ENCODE data around the gene NCK1.

NCK1 gene

GRCh38 chr3:136909187-136909586 is 47.2 kb downstream of the NCK1 start:
- peak overlapping the region; percentile 50 for H3K4me2 ChIP-seq (ENCODE audit: low read length)
- peaks cover 45% of the 10 kb centered on the region for H4K20me1 ChIP-seq (ENCODE audit: insufficient read depth, low read length)
- peaks cover 7% of the 10 kb centered on the region; the same call in 1 of the 2 replicates for H3K9me3 ChIP-seq (ENCODE audit: insufficient read depth, low read length)

GRCh38 chr3:136910697-136911096 is 48.7 kb downstream of the NCK1 start:
- Histone ChIP-seq H4K20me1 (ENCODE audit: insufficient read depth, low read length) (peaks cover 53% of the 10 kb centered on the region), H3K9me3 (ENCODE audit: insufficient read depth, low read length) (no peaks in the 10 kb centered on the region), H3K4me1 (ENCODE audit: low read length) (peaks cover 11% of the 10 kb centered on the region), H3K4me2 (ENCODE audit: low read length) (no peak overlapping the region), H3K27ac (ENCODE audit: low read length) (no peak overlapping the region), H3K36me3 (replicated peaks; ENCODE audit: low read depth, low read length) (no peaks in the 10 kb centered on the region), H3K79me2 (ENCODE audit: low read length) (peaks cover 95% of the 10 kb centered on the region), H3K27me3 (ENCODE audit: low read depth, low read length) (no peaks in the 10 kb centered on the region), H3K4me3 (ENCODE audit: low read length) (no peak overlapping the region), H3K9ac (ENCODE audit: low read length) (no peak overlapping the region), H2AFZ (ENCODE audit: low read depth, low read length) (no peak overlapping the region)
- TF ChIP-seq CTCF (IDR thresholded peaks at IDR 0.05; ENCODE audit: low read depth, low read length), result no peak
- no peak for TF ChIP-seq EZH2phosphoT487 (IDR thresholded peaks at IDR 0.05; ENCODE audit: low read depth)

More at GRCh38 chr3:136909187-136909586, 47.2 kb downstream of the NCK1 start:
- peaks cover 7% of the 10 kb centered on the region for H3K36me3 ChIP-seq (replicated peaks; ENCODE audit: low read depth, low read length)
- no peak overlapping the region for H3K9ac ChIP-seq (ENCODE audit: low read length)
- H2AFZ ChIP-seq (ENCODE audit: low read depth, low read length), result no peak overlapping the region
- no peak overlapping the region for H3K27ac ChIP-seq (ENCODE audit: low read length)
- H3K79me2 ChIP-seq (ENCODE audit: low read length), result peaks cover 95% of the 10 kb centered on the region
- H3K4me3 ChIP-seq (ENCODE audit: low read length), result 0 out of 2 replicates have a peak overlapping the region, but pooled peaks have one; percentile 15
- no peaks in the 10 kb centered on the region for H3K27me3 ChIP-seq (ENCODE audit: low read depth, low read length)
- TF ChIP-seq CTCF (IDR thresholded peaks at IDR 0.05; ENCODE audit: low read depth, low read length) (no peak), EZH2phosphoT487 (IDR thresholded peaks at IDR 0.05; ENCODE audit: low read depth) (no peak)
- H3K4me1 ChIP-seq (ENCODE audit: low read length), result peaks cover 11% of the 10 kb centered on the region

- H2AFZ ChIP-seq (ENCODE audit: low read depth, low read length), result no peak overlapping the region
- H3K4me2 ChIP-seq (ENCODE audit: low read length), result no peak overlapping the region
- no peak overlapping the region for H3K4me3 ChIP-seq (ENCODE audit: low read length)
- H3K27me3 ChIP-seq (ENCODE audit: low read depth, low read length), result no peaks in the 10 kb centered on the region
- TF ChIP-seq CTCF (IDR thresholded peaks at IDR 0.05; ENCODE audit: low read depth, low read length) (no peak), EZH2phosphoT487 (IDR thresholded peaks at IDR 0.05; ENCODE audit: low read depth) (no peak)
- peaks cover 11% of the 10 kb centered on the region for H3K4me1 ChIP-seq (ENCODE audit: low read length)
- peaks cover 37% of the 10 kb centered on the region for H4K20me1 ChIP-seq (ENCODE audit: insufficient read depth, low read length)
- peaks cover 87% of the 10 kb centered on the region for H3K79me2 ChIP-seq (ENCODE audit: low read length)
- no peaks in the 10 kb centered on the region for H3K9me3 ChIP-seq (ENCODE audit: insufficient read depth, low read length)
- no peak overlapping the region for H3K27ac ChIP-seq (ENCODE audit: low read length)
- no peak overlapping the region for H3K9ac ChIP-seq (ENCODE audit: low read length)
- H3K36me3 ChIP-seq (replicated peaks; ENCODE audit: low read depth, low read length), result no peaks in the 10 kb centered on the region
Measured at GRCh38 chr3:136913168-136913567, 51.2 kb downstream of the NCK1 start.

- Histone ChIP-seq H4K20me1 (ENCODE audit: insufficient read depth, low read length) (peaks cover 23% of the 10 kb centered on the region), H3K4me3 (ENCODE audit: low read length) (no peak overlapping the region), H3K4me2 (ENCODE audit: low read length) (no peak overlapping the region), H3K36me3 (replicated peaks; ENCODE audit: low read depth, low read length) (no peaks in the 10 kb centered on the region), H3K27ac (ENCODE audit: low read length) (no peak overlapping the region), H3K9me3 (ENCODE audit: insufficient read depth, low read length) (no peaks in the 10 kb centered on the region), H3K9ac (ENCODE audit: low read length) (no peak overlapping the region), H3K27me3 (ENCODE audit: low read depth, low read length) (no peaks in the 10 kb centered on the region), H3K4me1 (ENCODE audit: low read length) (no peaks in the 10 kb centered on the region), H2AFZ (ENCODE audit: low read depth, low read length) (no peak overlapping the region), H3K79me2 (ENCODE audit: low read length) (peaks cover 77% of the 10 kb centered on the region)
- TF ChIP-seq EZH2phosphoT487 (IDR thresholded peaks at IDR 0.05; ENCODE audit: low read depth) (no peak), CTCF (IDR thresholded peaks at IDR 0.05; ENCODE audit: low read depth, low read length) (no peak)
Measured at GRCh38 chr3:136914739-136915138, 52.7 kb downstream of the NCK1 start.
